Mucosa of gallbladder (tissue), 1 donor: Measurements from ENCODE around the gene RXFP4. TPM values are rescaled to one million over a fixed set of nuclear protein-coding genes. Genes with fewer than 3 reads are reported as not detected.

Experiments used
- DNase-seq: peaks from one replicate; pipeline ENCODE4 v3.0.0-alpha.2; 2020; ENCODE audit warnings: low spot score
- total RNA-seq: library from RNA; stranded (reverse); gene quantifications from one replicate; pipeline ENCODE4 v1.2.1, GENCODE V29; 2021
- donor health status: DM: no; HTN: no; CAD: no.

The RXFP4 gene
- total RNA-seq, 1 donor from 2014 or later: not detected

DNA sequence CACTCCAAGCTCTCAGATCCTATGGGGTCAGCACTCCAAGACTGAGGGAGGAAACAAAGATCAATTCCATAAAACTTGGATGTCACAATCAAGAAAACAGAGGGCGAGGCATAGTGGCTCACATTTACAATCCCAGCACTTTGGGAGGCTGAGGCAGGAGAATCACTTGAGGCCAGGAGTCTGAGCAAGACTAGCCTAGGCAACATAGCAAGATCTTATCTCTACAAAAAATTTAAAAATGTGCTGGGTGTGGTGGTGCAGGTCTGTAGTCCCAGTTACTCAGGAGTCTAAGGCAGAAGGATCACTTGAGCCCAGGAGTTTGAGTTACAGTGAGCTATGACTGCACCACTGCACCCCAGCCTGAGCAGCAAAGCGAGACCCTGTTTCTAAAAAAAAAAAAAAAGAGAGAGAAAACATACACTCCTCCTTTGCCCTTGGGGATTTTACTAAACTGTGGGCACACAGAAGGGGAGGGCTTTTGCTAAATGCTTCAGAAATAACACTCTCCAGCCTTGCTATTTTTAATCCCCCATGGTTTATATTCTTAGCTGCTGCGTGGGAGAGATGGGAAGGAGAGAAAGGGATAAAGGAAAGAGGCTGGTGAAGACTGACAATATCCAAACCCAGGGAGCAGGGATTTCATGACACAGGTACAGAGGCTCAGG, 18.8 kb downstream of the RXFP4 start:
- DNase-seq: no peak

DNA sequence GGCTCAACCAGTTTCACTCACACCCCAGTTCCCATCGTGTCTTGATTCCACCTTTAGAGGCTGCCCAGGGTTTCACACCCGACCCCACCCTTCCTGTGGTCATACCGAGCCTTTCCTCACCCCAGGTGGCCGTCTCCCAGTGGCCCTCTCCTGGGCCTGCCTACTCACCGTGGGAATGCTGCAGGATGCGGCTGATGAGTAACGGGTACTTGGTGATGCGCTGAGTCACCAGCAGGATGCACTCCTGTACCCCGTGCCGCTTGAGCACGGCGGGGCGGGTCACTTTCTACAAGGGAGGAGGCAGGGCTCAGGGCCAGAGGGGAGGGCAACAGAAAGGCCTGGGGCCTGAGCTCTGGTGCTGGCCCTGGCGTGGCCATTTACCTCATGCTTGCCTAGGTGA, 20.5 kb downstream of the RXFP4 start:
- DNase-seq: no peak

DNA sequence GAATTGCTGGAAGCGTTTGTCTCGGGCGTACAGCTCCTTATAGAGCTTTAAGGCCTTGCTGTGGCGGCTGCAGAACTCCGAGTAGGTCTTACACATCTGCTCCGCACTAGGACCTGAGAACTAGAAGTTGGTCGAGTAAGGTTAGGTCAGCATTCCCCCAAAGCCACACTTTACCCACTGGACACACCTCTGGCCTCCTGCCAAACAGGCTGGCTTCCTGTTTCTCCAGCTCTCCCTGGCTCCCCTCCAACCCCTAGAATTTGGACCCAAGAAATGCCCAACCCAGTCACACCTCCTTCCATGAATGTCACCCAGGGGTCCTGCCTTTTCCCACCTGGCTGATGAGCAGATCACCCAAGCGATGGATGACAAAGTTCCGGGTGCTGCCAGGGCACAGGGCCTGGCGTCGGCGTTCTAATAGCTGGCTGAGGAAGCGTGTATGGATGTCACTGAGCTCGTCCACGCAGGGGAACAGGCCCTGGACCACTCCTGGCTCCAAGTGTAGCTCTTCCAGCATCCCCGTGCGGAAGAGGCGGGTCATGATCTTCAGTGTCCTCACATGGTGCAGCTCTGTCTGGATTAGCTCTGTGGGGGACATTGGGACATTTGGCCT, 21.3 kb downstream of the RXFP4 start:
- no peak for DNase-seq

DNA sequence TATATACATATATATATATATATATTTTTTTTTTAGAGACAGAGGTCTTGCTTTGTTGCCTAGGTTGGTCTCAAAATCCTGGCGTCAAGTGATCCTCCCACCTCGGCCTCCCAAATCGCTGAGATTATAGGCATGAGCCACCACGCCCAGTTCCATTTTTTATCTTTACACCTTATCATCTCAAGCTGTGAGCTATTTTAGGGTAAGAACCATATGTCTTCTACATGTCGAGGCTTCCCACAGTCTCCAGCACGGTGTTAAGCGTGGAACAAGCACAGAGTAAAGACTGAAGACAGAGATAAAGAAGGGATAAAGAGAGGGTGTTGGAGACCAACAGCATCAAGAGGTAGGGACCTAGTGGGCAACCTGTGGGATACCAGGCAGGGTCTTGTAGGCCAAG, 22.8 kb downstream of the RXFP4 start:
- no peak for DNase-seq

DNA sequence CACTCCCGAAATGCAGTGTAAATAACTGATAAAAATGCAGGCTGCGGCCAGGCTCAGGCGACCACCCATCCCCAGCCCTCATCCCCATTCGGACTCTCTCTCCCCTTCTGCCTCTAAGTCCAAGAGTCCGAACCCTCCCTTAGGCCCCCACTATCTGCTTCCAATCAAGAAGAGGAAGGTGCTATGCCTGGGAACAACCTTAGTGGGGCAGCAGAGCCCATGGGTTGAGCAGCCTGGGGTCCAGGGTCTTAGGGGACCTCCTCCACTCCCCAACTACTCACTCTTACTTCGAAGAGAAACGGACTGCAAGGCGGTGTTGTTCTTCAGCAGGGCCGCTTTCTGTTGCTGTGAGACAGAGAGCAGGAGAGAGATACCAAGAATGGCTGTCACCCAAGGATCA, 24.7 kb downstream of the RXFP4 start:
- no peak for DNase-seq

DNA sequence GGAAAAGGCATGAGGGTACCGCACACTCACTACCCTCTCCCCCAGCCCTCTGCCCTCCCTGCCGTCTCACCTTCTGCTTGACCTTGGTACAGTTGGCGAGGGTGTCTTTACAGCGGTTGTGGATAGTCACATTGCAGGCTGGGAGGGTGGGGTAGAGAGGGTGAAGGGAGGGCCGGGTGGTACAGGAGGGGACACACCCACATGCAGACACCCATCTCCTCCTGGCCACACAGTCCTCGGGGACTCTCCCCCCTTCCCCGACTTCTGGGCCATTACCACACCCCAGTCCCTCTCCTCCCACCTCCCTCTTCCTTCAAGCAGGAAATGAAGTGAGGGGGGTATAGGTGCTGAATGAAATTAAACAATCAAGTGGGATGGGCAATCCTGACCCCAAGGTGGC, 25.3 kb downstream of the RXFP4 start:
- DNase-seq: no peak

DNA sequence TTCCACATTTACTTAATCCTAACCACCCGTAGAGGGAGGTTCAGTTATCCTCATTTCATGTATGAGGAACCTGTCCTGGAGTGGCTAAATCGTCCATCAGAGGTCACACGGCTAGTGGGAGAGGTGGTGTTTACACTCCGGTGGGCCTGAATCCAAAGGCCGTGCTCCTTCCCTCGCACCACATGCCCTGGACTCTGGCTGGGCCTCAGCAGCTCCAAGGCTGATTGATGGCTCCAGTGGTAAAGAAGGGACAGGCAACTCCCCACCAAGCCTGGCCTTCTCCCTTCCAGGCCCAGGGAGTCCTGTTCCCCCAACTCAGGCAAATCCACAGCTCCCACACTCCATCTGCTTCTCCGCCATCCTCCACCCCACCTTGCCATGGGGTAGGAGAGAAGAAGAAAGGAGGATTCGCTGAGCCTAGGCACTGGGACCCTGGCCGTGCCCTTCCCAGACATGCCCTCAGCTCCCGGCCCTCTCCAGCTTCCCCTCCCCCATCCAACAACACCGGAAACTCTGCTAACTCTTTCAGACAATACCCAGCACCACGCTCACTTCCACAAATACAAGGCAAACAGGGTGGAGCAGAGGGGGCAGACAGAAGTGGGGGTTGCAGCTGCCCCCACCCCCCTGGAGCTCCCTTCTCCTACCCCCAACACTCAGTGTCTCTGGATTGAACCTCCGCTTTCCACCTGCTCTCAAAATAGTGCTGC, 26.1 kb downstream of the RXFP4 start:
- DNase-seq: no peak

DNA sequence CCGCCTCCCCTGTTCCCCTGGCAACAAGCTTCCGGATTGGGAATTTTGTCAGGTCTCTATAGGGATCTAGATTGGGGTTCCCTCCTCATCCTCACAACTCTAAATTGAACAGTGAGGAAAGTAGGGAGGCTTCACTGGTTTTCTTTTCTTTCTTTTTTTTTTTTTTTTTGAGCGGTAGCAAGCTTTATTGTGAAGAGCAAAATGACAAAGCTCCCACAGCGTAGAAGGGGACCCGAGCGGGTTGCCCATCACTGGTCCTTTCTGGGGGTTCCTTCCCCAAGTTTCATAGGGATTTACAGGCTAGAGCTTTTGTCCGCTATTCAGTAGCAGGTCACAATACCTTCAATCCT, 26.6 kb downstream of the RXFP4 start:
- DNase-seq: no peak

DNA sequence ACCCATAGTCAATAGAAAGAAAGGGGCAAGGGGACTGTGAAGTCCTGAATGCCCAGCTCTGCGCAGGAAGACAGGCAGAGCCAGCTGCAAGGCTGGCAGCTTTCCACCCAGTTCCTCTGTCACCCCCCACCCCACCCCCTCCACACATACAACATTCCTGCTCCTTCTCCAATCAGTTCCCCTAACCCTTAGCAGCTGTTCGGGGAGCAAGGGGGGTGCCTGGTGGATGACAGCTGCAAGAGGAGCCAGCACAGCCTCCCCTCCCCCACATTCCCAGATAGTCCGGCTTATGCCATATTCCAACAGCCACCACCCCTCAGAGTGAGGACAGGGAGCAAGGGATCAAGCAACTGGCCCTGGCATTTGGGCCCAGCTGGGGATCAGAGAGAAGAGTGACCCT, 27.2 kb downstream of the RXFP4 start:
- DNase-seq: no peak

DNA sequence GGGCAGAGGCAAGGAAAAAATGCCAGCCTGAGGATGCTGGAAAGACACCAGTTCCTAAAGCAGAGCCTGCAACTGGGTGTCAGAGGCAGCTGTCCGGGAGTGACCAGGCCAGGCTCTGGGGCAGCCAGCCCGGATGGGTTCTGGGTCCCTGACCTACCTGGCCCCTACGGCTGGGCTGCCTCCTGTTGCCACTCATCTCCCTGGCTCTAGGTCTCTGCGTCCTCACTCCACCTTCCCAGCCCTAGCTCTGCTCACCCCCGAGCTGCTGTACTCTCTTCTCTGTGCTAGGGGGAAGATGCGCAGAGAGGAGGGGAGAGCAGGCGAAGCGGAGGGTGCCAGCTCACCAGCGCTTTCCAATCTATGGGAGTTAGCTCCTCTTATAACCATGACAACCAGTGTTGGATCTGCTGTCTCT, 27.9 kb downstream of the RXFP4 start:
- no peak for DNase-seq

DNA sequence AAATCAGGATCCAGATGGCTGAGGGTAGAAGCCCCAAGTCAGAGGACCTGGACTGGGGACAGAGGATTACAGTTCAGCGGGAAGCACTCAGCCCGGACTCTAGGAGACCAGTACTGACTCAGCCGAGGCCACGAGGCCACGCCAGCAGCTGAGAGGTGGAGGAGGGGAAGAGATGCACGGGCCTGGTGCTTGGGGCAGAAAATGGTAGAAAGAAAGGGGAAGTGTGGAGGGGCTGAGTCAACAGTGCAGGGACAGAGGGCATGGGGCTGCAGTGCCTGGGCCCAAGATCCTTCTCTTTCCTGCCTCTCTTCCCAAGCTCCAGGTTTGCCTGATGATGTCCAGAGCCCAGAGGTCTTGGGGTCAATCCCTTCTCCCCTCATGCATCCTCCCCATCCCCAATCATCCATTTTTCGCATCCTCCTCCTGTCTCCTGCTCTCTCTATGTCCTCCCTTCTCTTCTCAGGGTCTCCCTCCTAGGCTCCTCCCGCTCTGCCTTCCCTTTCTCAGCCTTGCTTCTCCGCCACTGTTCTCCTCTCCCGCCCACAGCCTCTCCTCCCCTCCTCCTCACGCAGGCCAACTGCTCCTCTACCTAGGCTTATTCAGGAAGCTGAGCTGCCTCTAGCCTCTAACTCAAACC, 29.2 kb downstream of the RXFP4 start:
- DNase-seq: peak; percentile 65

DNA sequence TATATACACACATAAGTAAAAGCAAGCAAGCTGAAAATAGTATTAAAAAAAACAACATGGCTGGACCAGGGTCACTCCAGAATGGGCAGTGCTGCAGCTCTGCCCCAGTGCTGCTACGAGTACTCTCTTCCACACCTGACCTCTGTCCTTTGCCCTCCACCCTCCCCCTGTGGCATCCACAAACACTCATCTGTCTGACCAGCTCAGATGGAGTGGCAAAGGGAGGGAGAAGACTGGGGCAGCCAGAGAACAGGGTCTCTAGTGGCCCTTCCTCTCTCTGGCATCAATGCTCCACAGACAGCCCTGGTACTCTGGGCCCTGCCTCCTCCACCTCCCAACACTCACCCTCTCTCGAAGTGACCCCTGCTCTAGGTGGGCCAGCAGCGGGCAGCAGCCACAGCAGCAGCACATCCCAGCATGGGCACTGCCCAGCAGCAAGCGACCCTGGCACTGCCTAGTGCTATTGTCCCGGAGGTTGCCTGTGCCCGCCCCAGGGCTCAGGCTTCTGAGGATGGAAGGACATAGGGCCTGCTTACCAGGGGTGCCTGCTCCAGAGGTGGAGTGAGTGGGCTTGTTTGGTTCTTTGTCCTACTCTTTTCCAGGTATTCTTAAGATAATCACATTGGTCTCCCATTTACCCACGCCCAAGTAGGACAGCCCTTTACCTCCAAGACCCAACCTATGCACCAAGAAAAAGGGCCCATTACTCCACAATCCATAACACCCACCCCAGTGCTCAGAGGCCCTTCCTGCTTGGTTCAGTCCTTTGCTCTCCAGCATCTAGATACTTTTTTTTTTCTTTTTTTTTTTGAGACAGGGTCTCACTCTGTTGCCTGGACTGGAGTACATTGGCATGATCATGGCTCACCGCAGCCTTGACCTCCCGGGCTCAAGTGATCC, 30.7 kb downstream of the RXFP4 start:
- DNase-seq: no peak

DNA sequence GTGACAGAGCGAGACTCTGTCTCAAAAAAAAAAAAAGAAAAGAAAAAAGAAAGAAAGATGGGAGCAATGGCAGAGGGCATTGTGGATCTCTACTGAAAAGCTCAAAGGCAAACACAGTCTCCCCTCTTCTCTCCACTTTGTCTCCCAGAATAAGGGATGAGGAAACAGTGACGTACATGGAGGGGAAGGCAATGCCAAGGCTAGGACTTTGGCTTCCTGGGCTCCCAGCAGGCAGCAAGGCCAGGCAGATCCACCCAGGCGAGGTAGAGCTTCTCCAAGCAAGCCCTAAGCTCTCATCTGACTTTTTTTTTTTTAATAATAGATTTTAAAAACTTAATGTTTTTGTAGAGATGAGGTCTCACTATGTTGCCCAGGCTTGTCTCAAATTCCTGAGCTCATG, 32.3 kb downstream of the RXFP4 start:
- DNase-seq: no peak

DNA sequence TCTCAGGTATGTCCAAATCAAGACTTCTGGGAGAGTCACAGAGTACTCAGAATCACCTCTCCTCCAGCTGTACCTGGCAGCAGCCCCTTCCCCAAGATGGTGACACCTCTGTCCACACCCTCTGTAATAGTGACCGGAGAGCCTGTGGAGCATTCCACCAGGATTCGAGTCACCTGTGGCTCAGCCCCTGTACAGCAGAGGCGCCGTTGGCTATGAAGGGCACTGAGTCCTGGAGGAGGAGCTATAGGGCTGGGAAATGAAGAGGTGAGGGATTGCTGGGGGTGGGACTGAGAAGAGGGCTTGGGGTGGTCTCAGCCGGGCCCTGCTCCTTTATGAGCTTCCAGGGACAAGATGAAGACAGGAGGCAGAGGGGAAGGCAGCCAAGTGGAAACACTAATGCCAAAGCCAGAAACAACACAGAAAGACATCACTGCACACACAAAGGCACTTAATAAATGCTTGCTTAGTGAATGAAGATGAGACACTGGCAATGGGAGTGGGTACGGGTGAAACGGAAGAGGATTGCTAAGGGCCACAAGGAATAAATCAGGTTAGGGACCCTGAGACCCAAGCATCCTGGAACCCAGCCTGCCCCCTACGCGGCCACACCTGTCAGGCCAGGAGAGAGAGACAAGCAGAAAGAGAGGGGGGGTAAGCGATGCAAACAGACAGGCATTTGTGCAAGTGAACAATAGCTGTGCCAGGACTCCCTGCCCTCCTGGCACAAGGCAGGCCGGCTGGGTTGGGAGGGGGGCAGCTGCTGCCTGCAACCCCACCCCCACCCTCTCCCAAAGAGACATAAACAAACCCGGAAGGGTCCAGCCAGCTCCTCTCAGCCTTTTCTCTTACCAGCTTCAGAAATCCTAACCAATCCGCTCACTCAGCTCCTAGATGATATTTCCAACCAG, 33.0 kb downstream of the RXFP4 start:
- no peak for DNase-seq

DNA sequence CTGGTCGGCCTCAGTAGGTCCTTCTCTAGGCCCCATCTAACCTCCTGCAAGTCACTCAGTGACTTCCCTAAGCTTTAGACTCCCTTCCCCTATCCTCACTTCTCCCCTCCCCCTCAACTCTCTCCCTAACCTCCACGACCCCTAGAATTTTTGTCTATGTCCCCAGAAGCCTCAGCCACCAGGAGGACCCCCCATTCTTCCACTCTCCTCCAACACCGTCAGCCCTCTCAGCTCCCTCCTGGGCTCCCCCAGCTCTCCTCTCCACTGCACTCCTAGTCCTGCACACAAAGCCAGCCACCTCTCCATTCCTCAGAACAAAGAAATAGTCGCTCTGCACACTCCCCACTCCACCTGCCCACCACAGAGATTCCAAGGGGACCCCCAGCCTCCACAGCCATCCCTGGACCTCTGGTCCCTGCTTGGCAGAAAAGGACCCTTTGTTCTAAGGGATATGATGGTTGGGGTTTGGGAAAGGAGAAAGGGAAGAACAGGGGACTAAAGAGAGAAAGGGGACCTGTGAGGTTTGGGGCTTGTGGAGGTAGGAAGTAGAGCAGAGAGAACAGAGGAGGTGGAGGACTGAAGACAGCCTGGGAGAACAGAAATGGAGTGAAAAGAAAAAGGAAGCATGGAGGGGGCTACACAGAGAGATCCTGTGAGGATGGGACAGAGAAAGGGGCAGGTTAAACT, 34.1 kb downstream of the RXFP4 start:
- no peak for DNase-seq

DNA sequence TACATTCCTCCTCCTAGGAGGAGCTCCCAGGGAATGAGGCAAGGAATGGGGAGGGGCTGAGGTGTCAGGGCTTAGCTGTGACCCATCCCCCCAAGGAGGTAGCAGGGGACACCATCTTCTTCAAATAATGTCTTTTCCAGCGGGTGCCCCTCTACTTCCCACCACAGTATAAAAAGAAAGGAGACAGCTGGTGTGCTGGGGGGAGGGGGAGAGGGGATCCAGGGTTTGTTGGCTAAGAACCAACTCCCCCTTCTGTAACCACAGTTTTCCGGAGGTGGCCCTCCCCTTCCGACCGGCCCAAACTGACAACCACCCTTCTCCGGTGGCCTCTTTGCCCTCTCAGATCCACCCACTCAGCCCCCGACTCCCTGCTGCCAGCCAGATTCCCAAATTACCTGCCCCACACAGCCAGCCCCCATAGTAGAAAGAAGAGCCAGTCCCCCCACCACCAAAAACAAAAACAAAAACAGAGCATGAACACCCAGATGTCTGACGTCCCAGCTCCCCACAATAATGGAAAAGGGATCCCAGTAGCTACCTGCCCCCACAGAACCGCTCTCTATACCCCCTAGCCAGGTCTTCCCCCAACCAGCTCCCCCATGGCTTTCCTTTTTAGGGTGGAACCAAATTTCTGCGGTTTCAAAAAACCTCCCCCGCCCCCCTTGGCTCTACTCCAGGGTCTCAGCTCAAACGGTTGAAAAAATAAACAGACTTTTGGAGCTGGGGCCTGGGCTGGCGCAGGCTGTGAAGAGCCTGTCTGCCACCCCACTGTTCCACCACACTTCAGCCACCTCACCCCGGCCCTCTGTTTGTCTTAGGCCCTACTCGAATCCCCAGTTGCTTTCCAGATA, 34.8 kb downstream of the RXFP4 start:
- DNase-seq: peak; percentile 66

DNA sequence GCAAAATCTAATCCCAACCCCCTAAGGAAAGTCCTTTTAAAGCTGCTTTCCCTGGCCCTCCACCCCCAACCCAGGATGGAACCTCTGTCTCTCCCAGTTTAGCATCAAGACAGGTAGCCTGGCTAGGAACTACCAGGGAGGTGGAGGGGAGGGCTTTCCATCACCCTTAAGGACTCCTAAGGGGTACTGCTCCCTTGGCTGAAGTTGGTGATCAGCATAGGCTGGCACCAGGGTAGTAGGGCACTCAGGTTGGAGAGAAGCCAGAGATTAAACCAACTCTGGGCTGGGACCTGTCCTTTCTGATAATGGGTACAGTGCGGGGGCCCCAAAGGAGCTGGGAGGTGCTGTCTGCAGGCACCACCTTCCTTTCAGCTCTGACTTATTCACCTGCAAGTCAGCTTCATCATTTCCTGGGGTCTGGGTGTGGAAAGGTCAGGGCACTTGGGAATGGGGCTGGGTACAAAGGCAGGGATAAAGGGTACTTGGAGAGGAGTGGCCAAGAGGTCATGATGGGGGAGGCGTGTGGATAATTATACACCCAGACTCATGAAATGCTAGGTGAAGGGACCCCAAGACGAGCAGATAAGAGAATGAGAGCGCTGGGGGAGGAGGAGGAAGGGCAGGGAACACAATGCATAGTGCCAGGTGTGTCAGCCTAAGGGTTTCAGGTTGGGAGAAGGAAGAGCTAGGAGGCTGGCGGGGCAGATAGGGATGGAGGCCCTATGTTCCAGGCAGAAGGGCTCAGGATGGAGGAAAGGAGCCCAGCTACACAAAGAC, 35.7 kb downstream of the RXFP4 start:
- no peak for DNase-seq

DNA sequence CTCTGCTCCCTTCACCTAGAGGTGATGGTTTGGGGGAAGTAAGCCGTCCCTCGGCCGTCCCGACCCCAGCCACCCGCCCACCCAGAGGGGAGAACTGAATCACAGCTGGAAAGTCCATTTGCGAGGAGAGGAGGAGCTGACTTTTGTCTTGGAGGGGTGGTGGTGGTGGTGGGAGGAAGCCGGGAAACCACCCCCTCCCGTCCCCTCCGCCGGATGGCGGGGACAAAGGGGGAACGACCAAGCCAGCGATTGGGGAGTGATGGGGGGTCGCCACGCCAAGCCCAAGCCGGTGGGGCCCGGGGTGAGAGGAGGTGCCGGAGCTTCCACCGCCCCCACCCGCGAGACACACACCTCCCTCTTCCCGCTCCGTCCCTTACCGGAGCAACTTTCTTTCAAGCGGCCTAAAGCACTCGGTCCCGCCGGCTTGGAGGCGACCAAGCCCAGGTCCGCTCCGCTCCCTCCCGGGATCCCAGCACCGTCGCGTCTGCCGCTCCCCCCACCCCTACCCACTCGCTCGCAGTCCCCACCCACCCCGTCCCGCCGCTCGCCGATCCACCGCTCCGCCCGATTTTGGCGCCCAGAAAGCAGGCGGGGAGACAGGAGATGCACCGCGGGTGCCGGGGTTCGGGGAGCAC, 36.4 kb downstream of the RXFP4 start:
- no peak for DNase-seq
